K562 (cell line): ENCODE data around the gene CD34. TPM values are rescaled to one million over a fixed set of nuclear protein-coding genes. Genes with fewer than 3 reads are reported as not detected.

Experiments used
- ATAC-seq: fragments of 200-7000 bp; cut with Tn5 transposase; 3 replicates; pipeline ENCODE4 v1.9.1; 2020; ENCODE audit warnings: moderate library complexity
- BruUV-seq: library from RNA; stranded (reverse); fragments of 400-500 nt; replicated peaks from 2 replicates; lab custom pipeline; 2021; lab: Mats Ljungman, UMichigan
- CTCF ChIA-PET: fragments of 300-600 bp; formaldehyde crosslinking; extraction: SDS; loops from one replicate; lab custom pipeline; 2021; ENCODE audit warnings: low intra/inter-chr PET ratio; lab: Yijun Ruan, JAX
- POLR2A ChIA-PET: fragments of 300-600, 350-650 bp; sonication (Branson Sonifier 250); formaldehyde crosslinking; extraction: SDS; loops from one replicate; lab custom pipeline; 2021; ENCODE audit warnings: antibody characterized with exemption, inconsistent platforms; lab: Yijun Ruan, JAX
- DNase-seq, 4 experiments: peaks; one replicate each; pipeline versions ENCODE4 v3.0.0 to v3.0.0-alpha.2; 2011 to 2018; ENCODE audit warnings: low spot score in 3 of 4, mixed read lengths in 3 of 4; ENCODE audit errors: extremely low read depth in 1 of 4
- FAIRE-seq: peaks from 2 replicates; lab custom pipeline; 2011; peaks lifted over from hg19 to GRCh38; lab: Jason Lieb, UNC
- H2AFZ ChIP-seq: 2 replicates; pipeline ENCODE4 v1.6.0; 2011; ENCODE audit warnings: low read depth, low read length, control low read depth, inconsistent platforms
- H3K27ac ChIP-seq: fragments of 200-600 bp; 3 replicates; pipeline ENCODE4 v1.8.0; 2011; ENCODE audit warnings: low read depth, mild to moderate bottlenecking, control low read depth, inconsistent platforms, low read length, moderate library complexity, mixed read lengths; ENCODE audit errors: extremely low read depth
- H3K27me3 ChIP-seq, 2 experiments: fragments of 300-600 bp in 1 of 2; 2 replicates in 1 of 2; 3 replicates in 1 of 2; pipeline versions ENCODE4 v1.6.0 to v1.8.0; 2011; ENCODE audit warnings: inconsistent platforms in 2 of 2, low read length in 2 of 2, mild to moderate bottlenecking in 1 of 2, mixed read lengths in 1 of 2, moderate library complexity in 1 of 2; ENCODE audit not compliant: control insufficient read depth in 2 of 2, insufficient read depth in 2 of 2
- H3K36me3 ChIP-seq: fragments of 300-600 bp; 3 replicates; pipeline ENCODE4 v1.8.0; 2011; ENCODE audit warnings: mild to moderate bottlenecking, low read length, inconsistent platforms; ENCODE audit not compliant: control insufficient read depth, insufficient read depth
- H3K4me1 ChIP-seq, 2 experiments: fragments of 200-600 bp in 1 of 2; replicated peaks in 1 of 2; 2 replicates in 1 of 2; 3 replicates in 1 of 2; pipeline versions ENCODE4 v1.5.1 to v1.8.0; 2011; ENCODE audit warnings: inconsistent platforms in 2 of 2, low read length in 2 of 2, mild to moderate bottlenecking in 1 of 2, mixed read lengths in 1 of 2, moderate library complexity in 1 of 2; ENCODE audit not compliant: control insufficient read depth in 2 of 2, insufficient read depth in 2 of 2
- H3K4me2 ChIP-seq: 2 replicates; pipeline ENCODE4 v1.6.1; 2011; ENCODE audit warnings: low read length, control low read depth, inconsistent platforms, mixed read lengths; ENCODE audit not compliant: insufficient read depth
- H3K4me3 ChIP-seq: fragments of 200-600 bp; sonication (generic), shearing (Covaris generic); 2 replicates; pipeline ENCODE4 v1.5.1; 2016; ENCODE audit warnings: control low read depth, inconsistent platforms
- H3K79me2 ChIP-seq: fragments of 200-600 bp; 3 replicates; pipeline ENCODE4 v1.8.0; 2011; ENCODE audit warnings: low read length, inconsistent platforms; ENCODE audit not compliant: control insufficient read depth, insufficient read depth
- H3K9ac ChIP-seq, 2 experiments: 2 replicates each; pipeline versions ENCODE4 v1.6.0 to v1.6.1; 2011; ENCODE audit warnings: low read depth in 2 of 2, low read length in 2 of 2, control low read depth in 1 of 2, inconsistent platforms in 1 of 2, mild to moderate bottlenecking in 1 of 2, mixed read lengths in 1 of 2; ENCODE audit not compliant: insufficient read depth in 1 of 2
- H3K9me1 ChIP-seq: one replicate; pipeline ENCODE4 v1.6.0; 2011; ENCODE audit warnings: inconsistent platforms, mild to moderate bottlenecking, low read length, moderate library complexity; ENCODE audit not compliant: control insufficient read depth, insufficient read depth
- H3K9me3 ChIP-seq: replicated peaks from 2 replicates; pipeline ENCODE4 v1.5.1; 2011; ENCODE audit warnings: low read depth, low read length, inconsistent platforms; ENCODE audit not compliant: control insufficient read depth, insufficient read depth
- H4K20me1 ChIP-seq: replicated peaks from 2 replicates; pipeline ENCODE4 v1.6.1; 2011; ENCODE audit warnings: low read length, inconsistent platforms, mixed read lengths; ENCODE audit not compliant: control insufficient read depth, insufficient read depth
- HDAC6 ChIP-seq: IDR thresholded peaks from 2 replicates; pipeline ENCODE4 v1.6.1; 2012; ENCODE audit warnings: low read depth, mild to moderate bottlenecking, control low read depth, inconsistent platforms, low read length, moderate library complexity
- NBN ChIP-seq: fragments of 450-650 bp; IDR thresholded peaks from 2 replicates; pipeline ENCODE4 v1.6.1; 2016; ENCODE audit warnings: low read depth, mild to moderate bottlenecking
- PCBP2 ChIP-seq: fragments of 200-400 bp; formaldehyde crosslinking; IDR thresholded peaks from 2 replicates; pipeline ENCODE4 v1.6.1; 2018; ENCODE audit warnings: low read length, low read depth, mild to moderate bottlenecking, moderate library complexity; ENCODE audit not compliant: poor library complexity, severe bottlenecking
- SMAD3 ChIP-seq: fragments of 450-650 bp; formaldehyde crosslinking; conservative IDR thresholded peaks from 2 replicates; pipeline ENCODE4 v1.4.0; 2020; ENCODE audit warnings: mild to moderate bottlenecking
- WGBS: fragments of 100-300 bp; shearing (Covaris generic); methylation state at CpG from one replicate; pipeline ENCODE4 v1.1.6; 2016; ENCODE audit warnings: low coverage, mixed read lengths; ENCODE audit not compliant: insufficient coverage; ENCODE audit errors: missing lambda C conversion rate; 5-methylcytosine and 5-hydroxymethylcytosine counted together
- in situ Hi-C: fragments of 300-500 bp; cut with MboI; formaldehyde crosslinking; loops from 4 replicates; pipeline ENCODE4 v1.15.0; 2018; ENCODE audit warnings: inconsistent platforms, mixed read lengths
- intact Hi-C: fragments of 100-400 bp; cut with micrococcal nuclease; formaldehyde crosslinking; loops from 2 replicates; pipeline ENCODE4 v1.14.2; 2022
- polyA plus RNA-seq, 8 experiments: library from polyadenylated mRNA; depleted of rRNA in 4 of 8; stranded (reverse) in 5 of 8; unstranded in 3 of 8; fragments of >200 nt; fragmentation: Nextera tagmentation in 2 of 8; fragmentation: Illumina TruSeq in 1 of 8; extraction: Ambion mirVana in 2 of 8; extraction: Trizol in 1 of 8; gene quantifications; 2 replicates each; pipeline versions ENCODE4 v1.2.1 to v1.2.3, GENCODE V29; 2011 to 2014; ENCODE audit warnings: inconsistent platforms in 1 of 8, missing spikeins in 1 of 8
- total RNA-seq, 7 experiments: library from RNA; depleted of rRNA in 6 of 7; stranded (reverse); fragments of >200 nt in 6 of 7; fragmentation: Illumina TruSeq in 2 of 7; extraction: Trizol in 2 of 7; gene quantifications; 2 replicates each; pipeline versions ENCODE4 v1.2.1 to v1.2.3, GENCODE V29; 2011 to 2021; ENCODE audit warnings: low replicate concordance in 1 of 7
- TF ChIP-seq, protein P1 (sequence below): fragments of 450-650 bp; IDR thresholded peaks from 2 replicates; pipeline ENCODE4 v1.6.1; 2016; ENCODE audit warnings: mild to moderate bottlenecking, moderate library complexity
- TF ChIP-seq, protein P2 (sequence below): sonication (generic); formaldehyde crosslinking; IDR thresholded peaks from 2 replicates; pipeline ENCODE4 v1.8.0; 2022; ENCODE audit warnings: mild to moderate bottlenecking, low read depth, missing genetic modification reagents

CD34 gene
- total and polyA plus RNA-seq, 9 of the 15 experiments (the other 6 are each of a cell fraction or from before 2014, with no cell fraction given) = not detected

DNA sequence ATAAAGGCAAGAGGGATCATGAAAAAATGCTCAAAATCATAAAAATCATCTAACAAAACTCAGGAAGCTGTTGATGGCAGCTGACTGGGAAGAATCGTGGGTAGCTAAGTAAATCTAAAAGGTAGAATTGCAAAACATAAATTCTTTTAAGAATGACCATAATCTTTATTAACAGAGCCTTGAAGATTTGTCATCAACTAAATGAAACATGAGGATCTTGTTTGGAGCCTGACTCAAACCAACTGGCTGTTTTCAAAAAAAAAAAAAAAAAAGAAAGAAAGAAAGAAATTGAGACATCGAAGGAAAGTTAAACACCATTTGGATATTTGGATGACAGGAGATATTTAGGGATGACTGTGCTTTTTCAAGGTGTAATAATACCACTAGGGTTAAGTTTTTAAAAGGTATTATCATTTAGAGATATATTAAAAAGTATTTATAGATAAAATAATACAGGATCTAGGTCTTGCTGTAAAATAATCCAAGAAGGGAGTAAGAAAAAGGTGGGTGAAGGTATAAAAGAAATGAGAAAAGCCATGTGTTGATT is 48.6 kb downstream of the CD34 start (continued):
- no peak for TF ChIP-seq SMAD3 (CRISPR knock-in tag)

DNA sequence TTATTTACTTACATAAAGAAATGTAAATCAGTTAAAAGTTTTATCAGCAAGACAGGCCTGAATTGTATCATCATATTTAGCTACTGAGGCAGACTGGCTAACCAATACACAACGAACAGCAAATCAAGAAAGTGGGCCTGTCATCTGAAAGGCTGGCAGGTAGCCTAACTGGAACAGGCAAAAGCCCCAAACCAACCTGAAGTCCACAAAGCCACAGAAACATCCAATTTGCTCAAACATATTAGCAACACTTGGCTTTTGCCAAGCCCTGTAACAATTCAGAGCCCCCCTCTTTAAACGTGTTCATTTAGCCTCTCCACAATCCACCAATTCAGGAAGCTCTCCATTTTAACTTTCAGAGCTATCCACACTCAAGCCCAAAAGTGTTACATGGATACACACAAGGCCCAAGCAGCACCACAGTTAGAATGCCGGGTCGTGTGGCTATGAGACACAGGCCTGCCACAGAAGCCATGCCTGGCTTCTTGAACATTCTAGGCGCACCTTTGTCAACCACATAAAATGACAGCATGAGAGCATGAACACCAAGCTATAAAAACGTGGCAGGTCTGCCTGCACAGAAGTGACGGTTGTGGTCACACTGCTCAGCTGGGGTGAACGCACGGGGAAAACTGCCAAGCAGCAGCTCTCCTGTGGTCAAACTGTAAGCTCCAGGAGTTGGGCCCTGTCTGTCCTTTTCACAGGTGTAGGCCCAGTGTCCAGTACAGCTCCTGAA is 49.3 kb downstream of the CD34 start:
- Histone ChIP-seq H2AFZ (peak overlapping the region; percentile 1; the same call in 1 of the 2 replicates), H3K79me2 (no peaks in the 10 kb centered on the region), H3K9me1 (no peaks in the 10 kb centered on the region), H3K4me1 (peaks cover 8 to 11% of the 10 kb centered on the region in 2 experiments; a peak in 3 of 5 replicates), H3K4me3 (no peak overlapping the region), H3K9ac (peak overlapping the region in 1 of 2 experiments; percentile 66; a peak in 1 of 4 replicates), H3K4me2 (no peak overlapping the region), H3K36me3 (peaks cover 15% of the 10 kb centered on the region), H4K20me1 (no peaks in the 10 kb centered on the region), H3K9me3 (no peaks in the 10 kb centered on the region), H3K27me3 (no peaks in the 10 kb centered on the region; a peak in 1 of 5 replicates), H3K27ac (peak overlapping the region; percentile 12; the same call in 2 of the 3 replicates)
- no peak for FAIRE-seq
- ChIA-PET CTCF (no interaction called here), POLR2A (interaction anchor here (0.6 to 1.5 kb wide), 10 partner anchors 10 to 109 kb away, joined by 3 to 6 read pairs (median 4); no protein-coding TSS in a partner anchor)
- peak; percentile 41 for ATAC-seq
- in situ Hi-C loops = no loop called here
- intact Hi-C loops = no loop called here
- 44% methylated on average over 9 of the region's 9 CpGs for WGBS
- DNase-seq = no peak
- BruUV-seq = no TSS peak
- TF ChIP-seq, protein P1, sequence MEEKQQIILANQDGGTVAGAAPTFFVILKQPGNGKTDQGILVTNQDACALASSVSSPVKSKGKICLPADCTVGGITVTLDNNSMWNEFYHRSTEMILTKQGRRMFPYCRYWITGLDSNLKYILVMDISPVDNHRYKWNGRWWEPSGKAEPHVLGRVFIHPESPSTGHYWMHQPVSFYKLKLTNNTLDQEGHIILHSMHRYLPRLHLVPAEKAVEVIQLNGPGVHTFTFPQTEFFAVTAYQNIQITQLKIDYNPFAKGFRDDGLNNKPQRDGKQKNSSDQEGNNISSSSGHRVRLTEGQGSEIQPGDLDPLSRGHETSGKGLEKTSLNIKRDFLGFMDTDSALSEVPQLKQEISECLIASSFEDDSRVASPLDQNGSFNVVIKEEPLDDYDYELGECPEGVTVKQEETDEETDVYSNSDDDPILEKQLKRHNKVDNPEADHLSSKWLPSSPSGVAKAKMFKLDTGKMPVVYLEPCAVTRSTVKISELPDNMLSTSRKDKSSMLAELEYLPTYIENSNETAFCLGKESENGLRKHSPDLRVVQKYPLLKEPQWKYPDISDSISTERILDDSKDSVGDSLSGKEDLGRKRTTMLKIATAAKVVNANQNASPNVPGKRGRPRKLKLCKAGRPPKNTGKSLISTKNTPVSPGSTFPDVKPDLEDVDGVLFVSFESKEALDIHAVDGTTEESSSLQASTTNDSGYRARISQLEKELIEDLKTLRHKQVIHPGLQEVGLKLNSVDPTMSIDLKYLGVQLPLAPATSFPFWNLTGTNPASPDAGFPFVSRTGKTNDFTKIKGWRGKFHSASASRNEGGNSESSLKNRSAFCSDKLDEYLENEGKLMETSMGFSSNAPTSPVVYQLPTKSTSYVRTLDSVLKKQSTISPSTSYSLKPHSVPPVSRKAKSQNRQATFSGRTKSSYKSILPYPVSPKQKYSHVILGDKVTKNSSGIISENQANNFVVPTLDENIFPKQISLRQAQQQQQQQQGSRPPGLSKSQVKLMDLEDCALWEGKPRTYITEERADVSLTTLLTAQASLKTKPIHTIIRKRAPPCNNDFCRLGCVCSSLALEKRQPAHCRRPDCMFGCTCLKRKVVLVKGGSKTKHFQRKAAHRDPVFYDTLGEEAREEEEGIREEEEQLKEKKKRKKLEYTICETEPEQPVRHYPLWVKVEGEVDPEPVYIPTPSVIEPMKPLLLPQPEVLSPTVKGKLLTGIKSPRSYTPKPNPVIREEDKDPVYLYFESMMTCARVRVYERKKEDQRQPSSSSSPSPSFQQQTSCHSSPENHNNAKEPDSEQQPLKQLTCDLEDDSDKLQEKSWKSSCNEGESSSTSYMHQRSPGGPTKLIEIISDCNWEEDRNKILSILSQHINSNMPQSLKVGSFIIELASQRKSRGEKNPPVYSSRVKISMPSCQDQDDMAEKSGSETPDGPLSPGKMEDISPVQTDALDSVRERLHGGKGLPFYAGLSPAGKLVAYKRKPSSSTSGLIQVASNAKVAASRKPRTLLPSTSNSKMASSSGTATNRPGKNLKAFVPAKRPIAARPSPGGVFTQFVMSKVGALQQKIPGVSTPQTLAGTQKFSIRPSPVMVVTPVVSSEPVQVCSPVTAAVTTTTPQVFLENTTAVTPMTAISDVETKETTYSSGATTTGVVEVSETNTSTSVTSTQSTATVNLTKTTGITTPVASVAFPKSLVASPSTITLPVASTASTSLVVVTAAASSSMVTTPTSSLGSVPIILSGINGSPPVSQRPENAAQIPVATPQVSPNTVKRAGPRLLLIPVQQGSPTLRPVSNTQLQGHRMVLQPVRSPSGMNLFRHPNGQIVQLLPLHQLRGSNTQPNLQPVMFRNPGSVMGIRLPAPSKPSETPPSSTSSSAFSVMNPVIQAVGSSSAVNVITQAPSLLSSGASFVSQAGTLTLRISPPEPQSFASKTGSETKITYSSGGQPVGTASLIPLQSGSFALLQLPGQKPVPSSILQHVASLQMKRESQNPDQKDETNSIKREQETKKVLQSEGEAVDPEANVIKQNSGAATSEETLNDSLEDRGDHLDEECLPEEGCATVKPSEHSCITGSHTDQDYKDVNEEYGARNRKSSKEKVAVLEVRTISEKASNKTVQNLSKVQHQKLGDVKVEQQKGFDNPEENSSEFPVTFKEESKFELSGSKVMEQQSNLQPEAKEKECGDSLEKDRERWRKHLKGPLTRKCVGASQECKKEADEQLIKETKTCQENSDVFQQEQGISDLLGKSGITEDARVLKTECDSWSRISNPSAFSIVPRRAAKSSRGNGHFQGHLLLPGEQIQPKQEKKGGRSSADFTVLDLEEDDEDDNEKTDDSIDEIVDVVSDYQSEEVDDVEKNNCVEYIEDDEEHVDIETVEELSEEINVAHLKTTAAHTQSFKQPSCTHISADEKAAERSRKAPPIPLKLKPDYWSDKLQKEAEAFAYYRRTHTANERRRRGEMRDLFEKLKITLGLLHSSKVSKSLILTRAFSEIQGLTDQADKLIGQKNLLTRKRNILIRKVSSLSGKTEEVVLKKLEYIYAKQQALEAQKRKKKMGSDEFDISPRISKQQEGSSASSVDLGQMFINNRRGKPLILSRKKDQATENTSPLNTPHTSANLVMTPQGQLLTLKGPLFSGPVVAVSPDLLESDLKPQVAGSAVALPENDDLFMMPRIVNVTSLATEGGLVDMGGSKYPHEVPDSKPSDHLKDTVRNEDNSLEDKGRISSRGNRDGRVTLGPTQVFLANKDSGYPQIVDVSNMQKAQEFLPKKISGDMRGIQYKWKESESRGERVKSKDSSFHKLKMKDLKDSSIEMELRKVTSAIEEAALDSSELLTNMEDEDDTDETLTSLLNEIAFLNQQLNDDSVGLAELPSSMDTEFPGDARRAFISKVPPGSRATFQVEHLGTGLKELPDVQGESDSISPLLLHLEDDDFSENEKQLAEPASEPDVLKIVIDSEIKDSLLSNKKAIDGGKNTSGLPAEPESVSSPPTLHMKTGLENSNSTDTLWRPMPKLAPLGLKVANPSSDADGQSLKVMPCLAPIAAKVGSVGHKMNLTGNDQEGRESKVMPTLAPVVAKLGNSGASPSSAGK = peak; percentile 42; the same call in 1 of the 2 replicates
- no peak for TF ChIP-seq NBN
- TF ChIP-seq HDAC6 = no peak
- TF ChIP-seq, protein P2, sequence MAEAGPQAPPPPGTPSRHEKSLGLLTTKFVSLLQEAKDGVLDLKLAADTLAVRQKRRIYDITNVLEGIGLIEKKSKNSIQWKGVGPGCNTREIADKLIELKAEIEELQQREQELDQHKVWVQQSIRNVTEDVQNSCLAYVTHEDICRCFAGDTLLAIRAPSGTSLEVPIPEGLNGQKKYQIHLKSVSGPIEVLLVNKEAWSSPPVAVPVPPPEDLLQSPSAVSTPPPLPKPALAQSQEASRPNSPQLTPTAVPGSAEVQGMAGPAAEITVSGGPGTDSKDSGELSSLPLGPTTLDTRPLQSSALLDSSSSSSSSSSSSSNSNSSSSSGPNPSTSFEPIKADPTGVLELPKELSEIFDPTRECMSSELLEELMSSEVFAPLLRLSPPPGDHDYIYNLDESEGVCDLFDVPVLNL (CRISPR knock-in tag) = no peak
- no peak for TF ChIP-seq PCBP2
